ENCODE measurements around the gene SIRT7. TPM values are rescaled to one million over a fixed set of nuclear protein-coding genes. Genes with fewer than 3 reads are reported as not detected.

Gene SIRT7
- total RNA-seq, 1 donor from 2014 or later = 30.2 TPM

DNA sequence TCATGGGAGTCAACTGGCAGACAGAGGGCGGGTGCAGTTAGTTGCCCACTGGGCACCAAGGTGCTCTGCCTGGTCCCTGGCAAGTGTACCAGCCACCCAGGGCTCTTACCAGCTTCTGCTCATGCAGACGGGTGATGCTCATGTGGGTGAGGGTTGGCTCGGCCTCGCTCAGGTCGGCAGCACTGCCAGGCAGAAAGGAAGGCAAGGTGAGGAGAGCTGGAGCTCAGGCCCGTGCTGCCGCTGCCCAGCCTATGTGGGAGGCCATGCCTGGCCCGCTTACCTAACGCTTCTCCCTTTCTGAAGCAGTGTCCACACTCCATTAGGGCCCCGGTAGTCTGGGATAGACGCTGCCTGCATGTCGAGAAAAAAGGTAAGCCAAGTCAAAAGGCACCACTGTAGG is 2.6 kb downstream of the SIRT7 start:
- H2AFZ ChIP-seq (ENCODE audit: low read depth, low read length) = no peak overlapping the region
- peaks cover 1% of the 10 kb centered on the region for H3K9me3 Mint-ChIP-seq (ENCODE audit: unreplicated experiment)
- H4K20me1 ChIP-seq (ENCODE audit: insufficient read depth, low read length) = peaks cover 78% of the 10 kb centered on the region
- FAIRE-seq (no peak), DNase-seq (ENCODE audit: low read depth) (no peak)
- H3K4me3 ChIP-seq (ENCODE audit: insufficient read depth, low read depth, low read length) = no peak overlapping the region
- no peaks in the 10 kb centered on the region for H3K9me3 ChIP-seq (ENCODE audit: insufficient read depth, low read depth, low read length)
- H3K4me3 Mint-ChIP-seq (ENCODE audit: unreplicated experiment) = no peak overlapping the region
- peaks cover 13% of the 10 kb centered on the region for H3K4me1 Mint-ChIP-seq (ENCODE audit: low read depth, unreplicated experiment)
- no peak overlapping the region for H3K4me2 ChIP-seq (ENCODE audit: low read length)
- TF ChIP-seq, protein P1, sequence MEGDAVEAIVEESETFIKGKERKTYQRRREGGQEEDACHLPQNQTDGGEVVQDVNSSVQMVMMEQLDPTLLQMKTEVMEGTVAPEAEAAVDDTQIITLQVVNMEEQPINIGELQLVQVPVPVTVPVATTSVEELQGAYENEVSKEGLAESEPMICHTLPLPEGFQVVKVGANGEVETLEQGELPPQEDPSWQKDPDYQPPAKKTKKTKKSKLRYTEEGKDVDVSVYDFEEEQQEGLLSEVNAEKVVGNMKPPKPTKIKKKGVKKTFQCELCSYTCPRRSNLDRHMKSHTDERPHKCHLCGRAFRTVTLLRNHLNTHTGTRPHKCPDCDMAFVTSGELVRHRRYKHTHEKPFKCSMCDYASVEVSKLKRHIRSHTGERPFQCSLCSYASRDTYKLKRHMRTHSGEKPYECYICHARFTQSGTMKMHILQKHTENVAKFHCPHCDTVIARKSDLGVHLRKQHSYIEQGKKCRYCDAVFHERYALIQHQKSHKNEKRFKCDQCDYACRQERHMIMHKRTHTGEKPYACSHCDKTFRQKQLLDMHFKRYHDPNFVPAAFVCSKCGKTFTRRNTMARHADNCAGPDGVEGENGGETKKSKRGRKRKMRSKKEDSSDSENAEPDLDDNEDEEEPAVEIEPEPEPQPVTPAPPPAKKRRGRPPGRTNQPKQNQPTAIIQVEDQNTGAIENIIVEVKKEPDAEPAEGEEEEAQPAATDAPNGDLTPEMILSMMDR (IDR thresholded peaks at IDR 0.05; ENCODE audit: insufficient read depth, low read depth, low read length) = no peak
- TF ChIP-seq EZH2 (IDR thresholded peaks at IDR 0.05; ENCODE audit: insufficient read depth, low read length) = no peak
- H3K27me3 Mint-ChIP-seq (ENCODE audit: low read depth, unreplicated experiment) = no peaks in the 10 kb centered on the region
- H3K27me3 ChIP-seq (ENCODE audit: insufficient read depth, low read length) = no peaks in the 10 kb centered on the region
- peaks cover 13% of the 10 kb centered on the region for H3K4me1 ChIP-seq (ENCODE audit: insufficient read depth, low read length)
- peaks cover 22% of the 10 kb centered on the region for H3K36me3 Mint-ChIP-seq (ENCODE audit: low read depth, unreplicated experiment)
- H3K27ac ChIP-seq (ENCODE audit: low read depth, low read length) = no peak overlapping the region
- H3K36me3 ChIP-seq (ENCODE audit: insufficient read depth, low read length) = peaks cover 6% of the 10 kb centered on the region
- H3K9ac ChIP-seq (ENCODE audit: low read length) = no peak overlapping the region
- H3K79me2 ChIP-seq (ENCODE audit: insufficient read depth, low read length) = peaks cover 51% of the 10 kb centered on the region
- no peak overlapping the region for H3K27ac Mint-ChIP-seq (ENCODE audit: unreplicated experiment)

DNA sequence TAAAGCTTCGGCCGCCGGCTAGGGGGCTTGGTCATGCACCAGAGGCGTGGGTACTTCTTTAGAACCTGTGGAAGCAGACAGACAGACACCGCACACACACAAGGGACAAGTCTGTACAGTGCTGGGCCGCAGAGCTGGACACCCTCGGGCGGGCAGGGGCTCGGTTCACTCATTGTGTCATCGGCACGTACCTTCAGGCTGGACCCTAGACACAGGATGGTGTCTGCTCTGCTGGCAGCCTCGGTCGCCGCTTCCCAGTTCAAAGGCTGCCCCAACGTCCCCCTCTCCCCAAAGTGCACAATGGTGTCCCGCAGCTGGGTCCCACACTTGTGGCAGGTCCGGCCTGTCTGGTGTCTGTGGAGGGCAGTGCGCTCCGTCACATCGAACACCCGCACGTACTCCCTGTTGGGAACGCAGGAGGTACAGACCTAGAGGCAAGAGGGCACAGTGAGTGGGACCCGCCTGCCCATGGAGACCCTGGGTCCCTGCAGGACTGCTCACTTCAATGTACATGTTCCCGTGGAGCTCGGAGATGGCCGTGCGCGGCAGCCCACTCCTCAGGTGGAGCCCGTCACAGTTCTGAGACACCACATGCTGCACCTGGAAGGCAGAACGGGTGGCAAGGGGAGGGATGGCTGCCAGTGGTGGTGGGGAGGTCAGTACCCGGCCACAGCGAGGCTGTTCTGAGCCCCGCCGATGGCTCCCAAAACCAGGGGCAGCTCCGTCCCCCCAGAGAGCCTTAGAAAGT is 3.7 kb downstream of the SIRT7 start:
- Histone ChIP-seq H3K79me2 (ENCODE audit: insufficient read depth, low read length) (peaks cover 44% of the 10 kb centered on the region), H3K9me3 (ENCODE audit: insufficient read depth, low read depth, low read length) (no peaks in the 10 kb centered on the region), H3K9ac (ENCODE audit: low read length) (no peak overlapping the region), H3K27ac (ENCODE audit: low read depth, low read length) (no peak overlapping the region), H3K4me1 (ENCODE audit: insufficient read depth, low read length) (peaks cover 18% of the 10 kb centered on the region), H4K20me1 (ENCODE audit: insufficient read depth, low read length) (peaks cover 78% of the 10 kb centered on the region), H3K36me3 (ENCODE audit: insufficient read depth, low read length) (peaks cover 6% of the 10 kb centered on the region), H3K27me3 (ENCODE audit: insufficient read depth, low read length) (no peaks in the 10 kb centered on the region), H2AFZ (ENCODE audit: low read depth, low read length) (no peak overlapping the region), H3K4me3 (ENCODE audit: insufficient read depth, low read depth, low read length) (no peak overlapping the region), H3K4me2 (ENCODE audit: low read length) (no peak overlapping the region)
- Mint-ChIP-seq H3K4me1 (ENCODE audit: low read depth, unreplicated experiment) (peaks cover 13% of the 10 kb centered on the region), H3K27ac (ENCODE audit: unreplicated experiment) (no peak overlapping the region), H3K9me3 (ENCODE audit: unreplicated experiment) (peaks cover 1% of the 10 kb centered on the region), H3K4me3 (ENCODE audit: unreplicated experiment) (no peak overlapping the region), H3K27me3 (ENCODE audit: low read depth, unreplicated experiment) (no peaks in the 10 kb centered on the region), H3K36me3 (ENCODE audit: low read depth, unreplicated experiment) (peaks cover 16% of the 10 kb centered on the region)
- no peak for TF ChIP-seq EZH2 (IDR thresholded peaks at IDR 0.05; ENCODE audit: insufficient read depth, low read length)
- TF ChIP-seq, protein P1 (IDR thresholded peaks at IDR 0.05; ENCODE audit: insufficient read depth, low read depth, low read length) = no peak
- no peak for FAIRE-seq
- no peak for DNase-seq (ENCODE audit: low read depth)
